ENCODE results near the gene ARID5A. TPM values are rescaled to one million over a fixed set of nuclear protein-coding genes. Genes with fewer than 3 reads are reported as not detected.

The ARID5A gene
- total and polyA plus RNA-seq, 9 of the 15 experiments (the other 6 are each of a cell fraction or from before 2014, with no cell fraction given): 0.14 to 12.5 (median 3.0) TPM

DNA sequence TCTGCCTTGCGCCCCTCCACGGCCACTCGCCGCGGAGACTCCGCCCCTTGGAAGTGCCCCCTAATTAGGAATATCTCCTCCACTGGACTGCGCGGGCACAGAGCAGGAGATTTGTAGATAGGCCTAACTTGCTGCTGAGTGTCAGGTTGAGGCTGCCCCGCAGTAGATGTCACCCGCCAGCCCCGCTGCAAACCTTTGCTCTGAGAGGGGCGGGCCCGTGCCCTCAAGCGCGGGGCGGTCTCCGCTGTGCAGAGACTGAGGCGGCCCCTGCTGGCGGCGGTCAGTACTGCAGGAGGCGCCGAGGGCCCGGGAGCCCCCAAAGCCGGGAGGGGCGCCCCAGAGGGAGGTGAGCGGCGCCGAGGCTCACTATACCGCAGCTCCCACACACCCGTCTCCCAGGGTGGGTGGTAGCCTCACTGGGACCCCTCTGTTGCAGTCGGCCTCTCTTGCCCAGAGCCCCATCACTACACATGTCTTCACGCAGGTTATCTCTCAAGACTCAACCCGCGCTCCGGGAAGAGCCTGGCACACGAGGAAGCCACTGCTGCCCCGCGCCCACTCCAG, 28.5 kb upstream of the ARID5A start (continued):
- TF ChIP-seq MYNN (IDR thresholded peaks at IDR 0.05): 0 out of 2 replicates have a peak, but pooled peaks have one; percentile 26
- no peak for TF ChIP-seq MYNN (CRISPR knock-in tag; IDR thresholded peaks at IDR 0.05)
- 0 out of 2 replicates have a peak, but pooled peaks have one; percentile 16 for TF ChIP-seq BCOR (IDR thresholded peaks at IDR 0.05)
- no peak for TF ChIP-seq ARNT (IDR thresholded peaks at IDR 0.05)
- TF ChIP-seq MIER1 (IDR thresholded peaks at IDR 0.05; ENCODE audit: low read depth): no peak
- TF ChIP-seq NELFE (IDR thresholded peaks at IDR 0.05; ENCODE audit: insufficient read depth, insufficient read length): no peak
- peak; percentile 94 for TF ChIP-seq RB1 (IDR thresholded peaks at IDR 0.05; ENCODE audit: low read depth)
- peak; percentile 56 for TF ChIP-seq VEZF1 (CRISPR knock-in tag; IDR thresholded peaks at IDR 0.05)
- TF ChIP-seq ZNF311 (CRISPR knock-in tag; IDR thresholded peaks at IDR 0.05): no peak
- no peak for TF ChIP-seq HLTF (IDR thresholded peaks at IDR 0.05)
- TF ChIP-seq CBFB (CRISPR knock-in tag; IDR thresholded peaks at IDR 0.05): peak; percentile 74
- 0 out of 2 replicates have a peak, but pooled peaks have one; percentile 33 for TF ChIP-seq ARID4B (CRISPR knock-in tag; IDR thresholded peaks at IDR 0.05)
- TF ChIP-seq SRSF7 (optimal IDR thresholded peaks at IDR 0.05; ENCODE audit: low read depth, low read length): no peak
- peak; percentile 77 for TF ChIP-seq KLF13 (tag; IDR thresholded peaks at IDR 0.05; ENCODE audit: borderline replicate concordance, low read depth)
- TF ChIP-seq CTCFL (IDR thresholded peaks at IDR 0.05; ENCODE audit: borderline replicate concordance, insufficient read depth, low read depth, low read length, poor library complexity, severe bottlenecking): peak; percentile 35
- no peak for TF ChIP-seq PPARD (CRISPR knock-in tag; IDR thresholded peaks at IDR 0.05)
- 0 out of 2 replicates have a peak, but pooled peaks have one; percentile 11 for TF ChIP-seq JUN (IDR thresholded peaks at IDR 0.05; ENCODE audit: borderline replicate concordance, low read depth, low read length)
- no peak for TF ChIP-seq JUN (CRISPR knock-in tag; IDR thresholded peaks at IDR 0.05; ENCODE audit: borderline replicate concordance)
- TF ChIP-seq RAD51 (IDR thresholded peaks at IDR 0.05; ENCODE audit: borderline replicate concordance, low read depth): no peak
- no peak for TF ChIP-seq MEF2D (tag; conservative IDR thresholded peaks at IDR 0.05; ENCODE audit: low read depth)
- TF ChIP-seq ATF7 (IDR thresholded peaks at IDR 0.05): peak; percentile 44; the same call in 1 of the 2 replicates
